Upper lobe of left lung (tissue), 4 donors: ENCODE data around the gene TMEM256.

Source experiments
- CTCF ChIP-seq, 6 experiments: fragments of 450-650 bp in 4 of 6; fragments of 200-600 bp in 2 of 6; sonication (generic) in 2 of 6; IDR thresholded peaks; one replicate each; pipeline ENCODE4 v1.5.1; 2016 to 2019; ENCODE audit warnings: antibody characterized with exemption in 6 of 6
- EP300 ChIP-seq, 4 donors: sonication (generic); formaldehyde crosslinking; IDR thresholded peaks; one replicate each; pipeline ENCODE4 v1.5.1; 2017; ENCODE audit warnings: antibody characterized with exemption in 4 of 4, control low read depth in 2 of 4
- POLR2A ChIP-seq, 4 donors: fragments of 450-650 bp; IDR thresholded peaks; one replicate each; pipeline ENCODE4 v1.5.1; 2016 to 2017; ENCODE audit warnings: antibody characterized with exemption in 4 of 4, mild to moderate bottlenecking in 2 of 4
- POLR2AphosphoS5 ChIP-seq, 2 donors: sonication (generic); formaldehyde crosslinking; IDR thresholded peaks; one replicate each; pipeline ENCODE4 v1.5.1; 2017; ENCODE audit warnings: antibody characterized with exemption in 2 of 2

- TF ChIP-seq POLR2A (IDR thresholded peaks at IDR 0.05) (no peak), CTCF (IDR thresholded peaks at IDR 0.05) (no peak), POLR2AphosphoS5 (IDR thresholded peaks at IDR 0.05) (no peak), EP300 (IDR thresholded peaks at IDR 0.05) (no peak)
Measured at GRCh38 chr17:7403043-7403726, 712 bp downstream of the TMEM256 start.
